MM.1S (cell line): ENCODE results near the gene IQUB.

Source experiments
- DNase-seq: peaks from one replicate; pipeline ENCODE4 v3.0.0-alpha.2; 2015
- H2AFZ ChIP-seq: fragments of 300-600 bp; sonication (generic); 2 replicates; pipeline ENCODE4 v1.6.0; 2016; ENCODE audit warnings: antibody characterized with exemption, low read length
- H3F3A ChIP-seq: fragments of 300-600 bp; sonication (generic); 2 replicates; pipeline ENCODE4 v1.6.1; 2016; ENCODE audit warnings: mild to moderate bottlenecking, antibody characterized with exemption, low read length, moderate library complexity, mixed read lengths; ENCODE audit not compliant: insufficient read depth
- H3K27ac ChIP-seq: fragments of 300-600 bp; sonication (generic); 2 replicates; pipeline ENCODE4 v1.5.1; 2016; ENCODE audit warnings: mild to moderate bottlenecking, low read length
- H3K27me3 ChIP-seq: fragments of 300-600 bp; sonication (generic); replicated peaks from 2 replicates; pipeline ENCODE4 v1.6.0; 2016; ENCODE audit warnings: low read length; ENCODE audit not compliant: insufficient read depth
- H3K36me3 ChIP-seq: fragments of 300-600 bp; sonication (generic); replicated peaks from 2 replicates; pipeline ENCODE4 v1.6.1; 2016; ENCODE audit warnings: mild to moderate bottlenecking, low read length, mixed read lengths; ENCODE audit not compliant: insufficient read depth
- H3K4me1 ChIP-seq: fragments of 300-600 bp; sonication (generic); 2 replicates; pipeline ENCODE4 v1.6.1; 2016; ENCODE audit warnings: low read length, mixed read lengths
- H3K4me2 ChIP-seq: fragments of 300-600 bp; sonication (generic); 2 replicates; pipeline ENCODE4 v1.6.0; 2016; ENCODE audit warnings: low read depth, low read length
- H3K4me3 ChIP-seq: fragments of 300-600 bp; sonication (generic); 2 replicates; pipeline ENCODE4 v1.5.1; 2016; ENCODE audit warnings: low read length, mixed read lengths
- H3K79me2 ChIP-seq: fragments of 300-600 bp; sonication (generic); 2 replicates; pipeline ENCODE4 v1.6.1; 2016; ENCODE audit warnings: mixed run types, low read length, mixed read lengths
- H3K9ac ChIP-seq: fragments of 300-600 bp; sonication (generic); 2 replicates; pipeline ENCODE4 v1.6.1; 2016; ENCODE audit warnings: low read length, mixed read lengths
- H3K9me2 ChIP-seq: fragments of 300-600 bp; sonication (generic); replicated peaks from 2 replicates; pipeline ENCODE4 v1.6.1; 2016; ENCODE audit warnings: mild to moderate bottlenecking, low read length, mixed read lengths; ENCODE audit not compliant: insufficient read depth
- H3K9me3 ChIP-seq: fragments of 300-600 bp; sonication (generic); replicated peaks from 2 replicates; pipeline ENCODE4 v1.6.1; 2016; ENCODE audit warnings: mild to moderate bottlenecking, low read length, mixed read lengths; ENCODE audit not compliant: insufficient read depth
- H4K20me1 ChIP-seq: fragments of 300-600 bp; sonication (generic); 2 replicates; pipeline ENCODE4 v1.6.1; 2016; ENCODE audit warnings: mild to moderate bottlenecking, low read length, moderate library complexity, mixed read lengths; ENCODE audit not compliant: insufficient read depth
- CTCF ChIP-seq: fragments of 300-600 bp; sonication (generic); IDR thresholded peaks from 2 replicates; pipeline ENCODE4 v1.5.1; 2016; ENCODE audit warnings: antibody characterized with exemption, low read length, mixed read lengths
- EZH2 ChIP-seq: fragments of 300-600 bp; sonication (generic); optimal IDR thresholded peaks from 2 replicates; pipeline ENCODE3; 2017; ENCODE audit warnings: low read depth, mild to moderate bottlenecking, antibody characterized with exemption, low read length, mixed read lengths
- EZH2phosphoT487 ChIP-seq: fragments of 300-600 bp; sonication (generic); IDR thresholded peaks from 2 replicates; pipeline ENCODE4 v1.6.1; 2018; ENCODE audit warnings: antibody characterized with exemption, low read length

The IQUB gene

GRCh38 chr7:123494193-123494796 is 40.1 kb downstream of the IQUB start:
- no peak overlapping the region for H3K27ac ChIP-seq
- H3K36me3 ChIP-seq = no peaks in the 10 kb centered on the region
- H3K79me2 ChIP-seq = no peaks in the 10 kb centered on the region
- H3K4me1 ChIP-seq = no peaks in the 10 kb centered on the region
- H3K9me2 ChIP-seq = no peaks in the 10 kb centered on the region
- no peaks in the 10 kb centered on the region for H3K27me3 ChIP-seq
- H3K4me2 ChIP-seq = peak overlapping the region; percentile 23; the same call in 1 of the 2 replicates
- H3K9ac ChIP-seq = no peak overlapping the region
- peak; percentile 69 for DNase-seq
- TF ChIP-seq EZH2 (no peak), EZH2phosphoT487 (no peak), CTCF (peak; percentile 89)
- no peak overlapping the region for H3K4me3 ChIP-seq
- H4K20me1 ChIP-seq = no peaks in the 10 kb centered on the region
- no peaks in the 10 kb centered on the region for H3K9me3 ChIP-seq
- no peaks in the 10 kb centered on the region for H3F3A ChIP-seq
- no peak overlapping the region for H2AFZ ChIP-seq

- no peaks in the 10 kb centered on the region for H3K9me3 ChIP-seq
- H3K4me3 ChIP-seq = no peak overlapping the region
- H3K36me3 ChIP-seq = no peaks in the 10 kb centered on the region
- no peak overlapping the region for H3K27ac ChIP-seq
- H3F3A ChIP-seq = no peaks in the 10 kb centered on the region
- no peak overlapping the region for H3K9ac ChIP-seq
- DNase-seq = no peak
- H3K4me2 ChIP-seq = no peak overlapping the region
- H3K9me2 ChIP-seq = no peaks in the 10 kb centered on the region
- H3K79me2 ChIP-seq = no peaks in the 10 kb centered on the region
- TF ChIP-seq EZH2phosphoT487 (no peak), EZH2 (no peak), CTCF (peak; percentile 22)
- H3K27me3 ChIP-seq = no peaks in the 10 kb centered on the region
- H4K20me1 ChIP-seq = no peaks in the 10 kb centered on the region
- no peaks in the 10 kb centered on the region for H3K4me1 ChIP-seq
- no peak overlapping the region for H2AFZ ChIP-seq
Measured at GRCh38 chr7:123492485-123492884, 41.9 kb downstream of the IQUB start.

GRCh38 chr7:123485721-123486120 is 48.7 kb downstream of the IQUB start:
- Histone ChIP-seq H3K4me2 (no peak overlapping the region), H3K9ac (no peak overlapping the region), H3K79me2 (no peaks in the 10 kb centered on the region), H3K27ac (no peak overlapping the region), H4K20me1 (no peaks in the 10 kb centered on the region), H3K4me3 (no peak overlapping the region), H3K36me3 (no peaks in the 10 kb centered on the region), H3K9me2 (no peaks in the 10 kb centered on the region), H3K27me3 (no peaks in the 10 kb centered on the region), H2AFZ (no peak overlapping the region), H3K4me1 (no peaks in the 10 kb centered on the region), H3K9me3 (no peaks in the 10 kb centered on the region), H3F3A (no peaks in the 10 kb centered on the region)
- DNase-seq = no peak
- TF ChIP-seq EZH2phosphoT487 (no peak), CTCF (no peak), EZH2 (no peak)
